ENCODE data around the gene SPRED1. TPM values are rescaled to one million over a fixed set of nuclear protein-coding genes. Genes with fewer than 3 reads are reported as not detected.

SPRED1 gene
- total and polyA plus RNA-seq, 4 experiments from 2014 or later = 0.42 to 0.49 TPM; not detected in 2

DNA sequence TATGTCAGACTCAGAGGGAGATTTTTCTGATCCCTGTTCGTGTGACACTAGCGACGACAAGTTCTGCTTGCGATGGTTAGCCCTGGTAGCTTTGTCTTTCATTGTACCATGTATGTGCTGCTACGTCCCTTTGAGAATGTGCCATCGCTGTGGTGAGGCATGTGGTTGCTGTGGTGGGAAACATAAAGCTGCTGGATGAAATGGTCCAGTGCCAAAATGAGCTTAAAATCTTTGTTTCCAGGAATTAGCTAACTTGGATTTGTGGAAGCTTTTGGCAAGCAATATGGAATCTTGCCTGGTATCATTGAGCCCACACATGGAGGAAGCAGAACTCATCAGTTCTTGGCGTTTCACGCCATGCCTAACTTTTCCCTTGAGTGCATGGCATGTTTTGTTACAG lies 98.8 kb downstream of the SPRED1 start:
- DNase-seq = no peak
- Histone ChIP-seq H3K27ac (ENCODE audit: low read depth, low read length) (no peak overlapping the region), H3K9me3 (ENCODE audit: control insufficient read depth in 1 of 2, low read length in 2 of 2) (no peaks in the 10 kb centered on the region), H3K27me3 (ENCODE audit: insufficient read depth, low read length) (no peaks in the 10 kb centered on the region), H3K4me3 (ENCODE audit: low read length in 2 of 2) (no peak overlapping the region), H3K4me1 (ENCODE audit: insufficient read depth, low read length) (no peaks in the 10 kb centered on the region), H3K36me3 (ENCODE audit: insufficient read depth, low read length) (no peaks in the 10 kb centered on the region)
- Mint-ChIP-seq H3K4me1 (no peaks in the 10 kb centered on the region), H3K27me3 (peaks cover 7 to 9% of the 10 kb centered on the region in 2 donors), H3K27ac (no peak overlapping the region), H3K4me3 (no peak overlapping the region), H3K36me3 (no peaks in the 10 kb centered on the region), H3K9me3 (no peaks in the 10 kb centered on the region)
- CTCF ChIA-PET (ENCODE audit: partially characterized antibody) = no interaction called here
- intact Hi-C loops (cut with micrococcal nuclease) = loop anchor here (5.0 kb wide), 1 partner anchor 1469 kb away; no protein-coding TSS in a partner anchor
- POLR2A ChIA-PET (ENCODE audit: partially characterized antibody) = no interaction called here

DNA sequence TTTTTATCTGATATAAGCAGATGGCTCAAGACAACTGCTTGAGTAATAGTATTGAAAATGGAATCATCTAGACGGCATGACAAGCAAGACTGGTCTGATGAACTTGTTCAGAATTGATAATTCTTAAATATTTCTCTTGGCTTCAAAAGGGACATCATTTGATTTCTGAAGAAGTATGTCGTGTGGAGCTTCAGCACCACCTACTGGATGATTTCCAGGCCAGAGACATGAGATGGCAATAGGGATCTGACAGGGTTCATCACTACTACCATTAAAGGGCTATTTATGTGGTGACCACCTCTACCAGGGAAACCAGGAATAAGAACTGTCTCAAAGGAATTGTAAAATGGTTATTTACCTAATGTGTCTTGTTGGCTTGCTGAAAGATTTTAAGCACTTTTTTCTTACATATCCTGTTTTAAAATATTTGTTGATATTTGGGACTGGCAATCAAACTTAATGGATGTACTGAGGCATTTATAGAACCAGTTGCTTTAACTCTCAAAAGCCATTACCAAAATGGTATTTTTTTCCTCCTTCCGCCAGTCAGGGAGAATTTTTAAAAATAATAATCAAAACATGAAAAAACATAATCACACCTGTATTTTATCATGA lies 101.8 kb downstream of the SPRED1 start:
- no peak overlapping the region for H3K4me3 ChIP-seq (ENCODE audit: low read length in 2 of 2)
- H3K27ac ChIP-seq (ENCODE audit: low read depth, low read length) = no peak overlapping the region
- Mint-ChIP-seq H3K36me3 (no peaks in the 10 kb centered on the region), H3K27ac (no peak overlapping the region), H3K4me3 (no peak overlapping the region), H3K27me3 (peaks cover 5 to 8% of the 10 kb centered on the region in 2 donors), H3K4me1 (no peaks in the 10 kb centered on the region), H3K9me3 (no peaks in the 10 kb centered on the region)
- H3K4me1 ChIP-seq (ENCODE audit: insufficient read depth, low read length) = no peaks in the 10 kb centered on the region
- H3K9me3 ChIP-seq (ENCODE audit: control insufficient read depth in 1 of 2, low read length in 2 of 2) = no peaks in the 10 kb centered on the region
- ChIA-PET CTCF (ENCODE audit: partially characterized antibody) (no interaction called here), POLR2A (ENCODE audit: partially characterized antibody) (no interaction called here)
- H3K36me3 ChIP-seq (ENCODE audit: insufficient read depth, low read length) = no peaks in the 10 kb centered on the region
- H3K27me3 ChIP-seq (ENCODE audit: insufficient read depth, low read length) = no peaks in the 10 kb centered on the region
- intact Hi-C loops (cut with micrococcal nuclease) = loop anchor here (2.0 to 5.0 kb wide), 2 partner anchors 464 to 1472 kb away; no protein-coding TSS in a partner anchor
- DNase-seq = peak; percentile 36 to 48 (median 47)

DNA sequence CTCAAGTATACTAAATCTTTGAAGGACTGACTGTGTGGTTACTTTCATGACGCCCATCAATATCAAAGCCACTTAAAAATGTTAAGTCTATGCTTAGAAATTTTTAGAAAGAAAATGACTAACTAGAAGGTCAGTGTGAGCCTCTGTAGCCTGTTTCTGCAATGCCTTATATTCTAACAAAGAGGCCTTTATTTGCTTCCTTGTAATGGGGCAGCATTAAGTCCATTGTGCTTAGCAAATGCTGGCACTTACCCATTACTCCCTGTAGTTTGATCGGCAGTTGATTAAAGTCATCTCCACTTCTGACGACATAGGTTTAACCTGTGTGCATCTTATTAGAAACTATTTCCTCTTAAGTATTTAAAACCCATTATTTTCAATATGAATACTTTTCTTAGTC lies 109.7 kb downstream of the SPRED1 start:
- Histone ChIP-seq H3K4me3 (ENCODE audit: low read length in 2 of 2) (no peak overlapping the region), H3K27me3 (ENCODE audit: insufficient read depth, low read length) (peaks cover 5% of the 10 kb centered on the region), H3K4me1 (ENCODE audit: insufficient read depth, low read length) (no peaks in the 10 kb centered on the region), H3K27ac (ENCODE audit: low read depth, low read length) (no peak overlapping the region), H3K36me3 (ENCODE audit: insufficient read depth, low read length) (no peaks in the 10 kb centered on the region), H3K9me3 (ENCODE audit: control insufficient read depth in 1 of 2, low read length in 2 of 2) (no peaks in the 10 kb centered on the region)
- POLR2A ChIA-PET (ENCODE audit: partially characterized antibody) = no interaction called here
- no peak for DNase-seq
- intact Hi-C loops (cut with micrococcal nuclease) = no loop called here
- Mint-ChIP-seq H3K27ac (no peak overlapping the region), H3K36me3 (no peaks in the 10 kb centered on the region), H3K27me3 (peaks cover 11 to 36% of the 10 kb centered on the region in 2 donors), H3K4me1 (no peaks in the 10 kb centered on the region), H3K4me3 (no peak overlapping the region), H3K9me3 (peaks cover 0 to 4% (median 0%) of the 10 kb centered on the region in 8 donors)
- CTCF ChIA-PET (ENCODE audit: partially characterized antibody) = no interaction called here

DNA sequence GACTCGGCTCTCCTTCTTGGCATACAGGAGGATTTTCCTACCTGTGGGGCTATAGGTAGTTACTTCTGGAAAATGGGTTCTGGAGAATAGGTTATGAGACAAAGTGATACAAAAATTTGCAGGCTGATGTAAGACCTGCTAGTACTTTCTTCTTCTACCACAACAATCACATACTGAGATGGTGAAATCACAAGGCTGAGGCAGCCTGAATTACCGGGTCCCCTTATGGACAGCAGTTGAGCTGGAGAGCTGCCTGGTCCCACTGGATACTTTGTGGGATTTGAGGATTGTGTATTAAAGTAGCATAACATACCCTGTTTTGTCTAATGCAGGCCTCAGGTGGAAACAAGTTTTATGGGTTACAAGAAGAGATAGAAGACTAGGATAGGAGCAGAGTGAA lies 114.8 kb downstream of the SPRED1 start:
- H3K27me3 ChIP-seq (ENCODE audit: insufficient read depth, low read length) = peaks cover 5% of the 10 kb centered on the region
- DNase-seq = no peak
- H3K36me3 Mint-ChIP-seq = no peaks in the 10 kb centered on the region
- POLR2A ChIA-PET (ENCODE audit: partially characterized antibody) = no interaction called here
- no peaks in the 10 kb centered on the region for H3K36me3 ChIP-seq (ENCODE audit: insufficient read depth, low read length)
- H3K4me1 Mint-ChIP-seq = peaks cover 0 to 1% (median 0%) of the 10 kb centered on the region in 4 donors
- no peaks in the 10 kb centered on the region for H3K4me1 ChIP-seq (ENCODE audit: insufficient read depth, low read length)
- H3K27me3 Mint-ChIP-seq = peaks cover 10 to 26% of the 10 kb centered on the region in 2 donors
- H3K27ac ChIP-seq (ENCODE audit: low read depth, low read length) = no peak overlapping the region
- H3K4me3 Mint-ChIP-seq = no peak overlapping the region
- H3K9me3 Mint-ChIP-seq = peaks cover 0 to 4% (median 0%) of the 10 kb centered on the region in 8 donors
- CTCF ChIA-PET (ENCODE audit: partially characterized antibody) = no interaction called here
- no peak overlapping the region for H3K27ac Mint-ChIP-seq
- no peak overlapping the region for H3K4me3 ChIP-seq (ENCODE audit: low read length in 2 of 2)
- H3K9me3 ChIP-seq (ENCODE audit: control insufficient read depth in 1 of 2, low read length in 2 of 2) = no peaks in the 10 kb centered on the region
- intact Hi-C loops (cut with micrococcal nuclease) = no loop called here

DNA sequence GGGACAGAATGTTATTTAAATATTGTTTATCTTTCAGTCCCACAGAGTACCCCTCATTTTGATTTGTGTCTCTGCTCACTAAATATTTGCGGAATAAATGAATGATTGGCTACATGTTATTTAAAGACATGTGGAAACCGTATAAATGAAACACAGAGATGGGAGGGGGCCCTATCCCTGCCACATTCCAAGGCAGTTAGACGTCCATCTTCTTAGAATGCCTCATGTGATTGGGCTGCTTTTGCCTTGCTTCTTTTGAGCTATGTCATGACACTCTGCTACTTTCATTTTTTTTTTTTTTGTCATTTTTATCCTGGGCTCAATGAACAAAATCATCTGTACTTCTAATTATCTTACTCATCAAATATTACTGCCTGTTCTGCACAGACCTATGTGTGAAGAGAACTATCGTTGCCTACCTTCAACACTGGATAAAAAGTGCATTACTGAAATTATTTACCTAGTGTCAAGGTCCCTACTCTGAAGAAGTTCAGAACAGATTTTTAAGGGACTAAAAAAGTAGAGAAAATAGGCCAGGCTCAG lies 117.4 kb downstream of the SPRED1 start:
- H3K27me3 Mint-ChIP-seq = peaks cover 8 to 16% of the 10 kb centered on the region in 2 donors
- intact Hi-C loops (cut with micrococcal nuclease) = no loop called here

DNA sequence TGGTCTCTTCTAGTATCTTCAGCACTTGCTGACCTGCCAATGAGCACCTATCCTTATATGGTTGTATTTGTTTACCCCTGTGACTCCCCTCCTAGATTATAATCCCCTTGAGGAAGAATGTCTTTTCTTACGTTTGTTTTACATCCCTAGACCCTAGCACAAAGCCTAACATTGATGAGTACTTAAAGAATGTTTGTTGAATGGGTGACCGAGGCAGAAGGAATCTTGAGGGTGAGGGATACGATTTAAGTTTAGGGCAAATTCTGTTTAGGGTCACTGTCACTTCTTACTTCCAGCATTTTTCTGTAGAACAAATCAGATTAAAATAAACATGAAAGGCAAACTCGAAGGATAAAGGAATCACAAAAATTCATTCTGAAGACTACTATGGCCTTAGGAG lies 120.4 kb downstream of the SPRED1 start:
- Mint-ChIP-seq H3K4me1 (peaks cover 0 to under 1% (median 0%) of the 10 kb centered on the region in 4 donors), H3K4me3 (no peak overlapping the region), H3K36me3 (no peaks in the 10 kb centered on the region), H3K27ac (no peak overlapping the region), H3K27me3 (peaks cover 10 to 19% of the 10 kb centered on the region in 2 donors), H3K9me3 (peaks cover 0 to 4% (median 0%) of the 10 kb centered on the region in 8 donors)
- H3K27me3 ChIP-seq (ENCODE audit: insufficient read depth, low read length) = no peaks in the 10 kb centered on the region
- intact Hi-C loops (cut with micrococcal nuclease) = no loop called here
- no peaks in the 10 kb centered on the region for H3K9me3 ChIP-seq (ENCODE audit: control insufficient read depth in 1 of 2, low read length in 2 of 2)
- ChIA-PET POLR2A (ENCODE audit: partially characterized antibody) (no interaction called here), CTCF (ENCODE audit: partially characterized antibody) (no interaction called here)
- no peaks in the 10 kb centered on the region for H3K4me1 ChIP-seq (ENCODE audit: insufficient read depth, low read length)
- H3K36me3 ChIP-seq (ENCODE audit: insufficient read depth, low read length) = no peaks in the 10 kb centered on the region
- H3K27ac ChIP-seq (ENCODE audit: low read depth, low read length) = no peak overlapping the region
- no peak for DNase-seq
- no peak overlapping the region for H3K4me3 ChIP-seq (ENCODE audit: low read length in 2 of 2)

More for the DNA sequence above, 117.4 kb downstream of the SPRED1 start:
- Histone ChIP-seq H3K27ac (ENCODE audit: low read depth, low read length) (no peak overlapping the region), H3K4me3 (ENCODE audit: low read length in 2 of 2) (no peak overlapping the region), H3K36me3 (ENCODE audit: insufficient read depth, low read length) (no peaks in the 10 kb centered on the region), H3K27me3 (ENCODE audit: insufficient read depth, low read length) (peaks cover 5% of the 10 kb centered on the region), H3K9me3 (ENCODE audit: control insufficient read depth in 1 of 2, low read length in 2 of 2) (no peaks in the 10 kb centered on the region), H3K4me1 (ENCODE audit: insufficient read depth, low read length) (no peaks in the 10 kb centered on the region)
- Mint-ChIP-seq H3K27ac (no peak overlapping the region), H3K9me3 (peaks cover 0 to 4% (median 0%) of the 10 kb centered on the region in 8 donors), H3K36me3 (no peaks in the 10 kb centered on the region), H3K4me1 (peaks cover 0 to 1% (median 0%) of the 10 kb centered on the region in 4 donors), H3K4me3 (no peak overlapping the region)
- no peak for DNase-seq
- POLR2A ChIA-PET (ENCODE audit: partially characterized antibody) = no interaction called here
- CTCF ChIA-PET (ENCODE audit: partially characterized antibody) = no interaction called here

DNA sequence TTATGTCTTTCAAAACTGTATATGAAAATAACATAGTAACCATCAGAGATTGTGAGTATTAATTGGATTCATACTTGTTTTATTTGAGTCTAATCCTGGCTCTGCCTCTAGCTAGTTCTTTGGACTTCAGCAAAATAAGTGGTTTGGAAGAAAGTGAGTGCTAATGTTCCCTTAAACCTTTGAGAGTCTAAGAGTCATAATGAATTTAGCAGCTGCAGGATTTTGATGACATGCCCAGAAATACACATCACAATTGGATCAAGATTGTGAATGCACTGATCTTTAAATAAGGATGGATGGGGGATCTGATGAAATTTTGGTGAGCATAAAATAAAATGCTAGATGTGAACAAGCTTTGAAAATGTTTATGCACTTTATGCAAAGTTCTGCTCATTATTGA lies 121.4 kb downstream of the SPRED1 start:
- Mint-ChIP-seq H3K36me3 (no peaks in the 10 kb centered on the region), H3K27me3 (peaks cover 9 to 29% of the 10 kb centered on the region in 2 donors), H3K9me3 (peaks cover 0 to 4% (median 0%) of the 10 kb centered on the region in 8 donors), H3K4me1 (no peaks in the 10 kb centered on the region), H3K27ac (no peak overlapping the region), H3K4me3 (no peak overlapping the region)
- H3K4me3 ChIP-seq (ENCODE audit: low read length in 2 of 2) = no peak overlapping the region
- H3K27me3 ChIP-seq (ENCODE audit: insufficient read depth, low read length) = no peaks in the 10 kb centered on the region
- H3K36me3 ChIP-seq (ENCODE audit: insufficient read depth, low read length) = no peaks in the 10 kb centered on the region
- ChIA-PET POLR2A (ENCODE audit: partially characterized antibody) (no interaction called here), CTCF (ENCODE audit: partially characterized antibody) (interaction anchor here (1.0 kb wide), 1 partner anchor 11 kb away, joined by 4 read pairs; no protein-coding TSS in a partner anchor)
- H3K9me3 ChIP-seq (ENCODE audit: control insufficient read depth in 1 of 2, low read length in 2 of 2) = no peaks in the 10 kb centered on the region
- intact Hi-C loops (cut with micrococcal nuclease) = no loop called here
- no peak overlapping the region for H3K27ac ChIP-seq (ENCODE audit: low read depth, low read length)
- no peak for DNase-seq
- no peaks in the 10 kb centered on the region for H3K4me1 ChIP-seq (ENCODE audit: insufficient read depth, low read length)

All from CD4-positive, alpha-beta memory T cell (primary cell).